ENCODE measurements around the gene CCR5AS.

The CCR5AS gene

DNA sequence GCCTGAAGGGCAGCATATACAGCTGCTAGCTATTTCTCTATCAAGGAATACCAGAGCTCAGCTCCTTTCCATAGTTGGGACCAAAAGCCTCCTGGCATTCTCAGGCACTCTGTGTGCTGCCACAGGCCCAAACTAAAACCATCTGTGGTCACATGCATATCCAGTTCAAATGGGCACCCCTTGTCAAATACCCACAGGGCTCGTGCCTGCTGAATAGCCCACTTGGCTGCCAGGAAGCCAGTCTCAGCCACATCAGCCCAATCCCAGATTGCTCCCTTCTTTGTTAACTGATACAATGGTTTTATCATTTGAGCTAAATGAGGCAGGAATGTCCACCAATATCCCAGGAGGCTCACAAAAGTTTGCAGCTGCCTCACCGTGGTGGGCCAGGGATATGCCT lies 14.1 kb upstream of the CCR5AS start:
- TF ChIP-seq, protein P1, sequence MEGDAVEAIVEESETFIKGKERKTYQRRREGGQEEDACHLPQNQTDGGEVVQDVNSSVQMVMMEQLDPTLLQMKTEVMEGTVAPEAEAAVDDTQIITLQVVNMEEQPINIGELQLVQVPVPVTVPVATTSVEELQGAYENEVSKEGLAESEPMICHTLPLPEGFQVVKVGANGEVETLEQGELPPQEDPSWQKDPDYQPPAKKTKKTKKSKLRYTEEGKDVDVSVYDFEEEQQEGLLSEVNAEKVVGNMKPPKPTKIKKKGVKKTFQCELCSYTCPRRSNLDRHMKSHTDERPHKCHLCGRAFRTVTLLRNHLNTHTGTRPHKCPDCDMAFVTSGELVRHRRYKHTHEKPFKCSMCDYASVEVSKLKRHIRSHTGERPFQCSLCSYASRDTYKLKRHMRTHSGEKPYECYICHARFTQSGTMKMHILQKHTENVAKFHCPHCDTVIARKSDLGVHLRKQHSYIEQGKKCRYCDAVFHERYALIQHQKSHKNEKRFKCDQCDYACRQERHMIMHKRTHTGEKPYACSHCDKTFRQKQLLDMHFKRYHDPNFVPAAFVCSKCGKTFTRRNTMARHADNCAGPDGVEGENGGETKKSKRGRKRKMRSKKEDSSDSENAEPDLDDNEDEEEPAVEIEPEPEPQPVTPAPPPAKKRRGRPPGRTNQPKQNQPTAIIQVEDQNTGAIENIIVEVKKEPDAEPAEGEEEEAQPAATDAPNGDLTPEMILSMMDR (IDR thresholded peaks at IDR 0.05; ENCODE audit: poor library complexity) = no peak
- no peak for TF ChIP-seq EZH2 (IDR thresholded peaks at IDR 0.05; ENCODE audit: borderline replicate concordance)
- TF ChIP-seq EZH2phosphoT487 (IDR thresholded peaks at IDR 0.05; ENCODE audit: low read depth, severe bottlenecking, unreplicated experiment) = no peak
- Histone ChIP-seq H4K20me1 (ENCODE audit: insufficient read depth, poor library complexity, severe bottlenecking) (no peaks in the 10 kb centered on the region), H3K4me1 (ENCODE audit: insufficient read depth) (no peaks in the 10 kb centered on the region), H3K4me3 (no peak overlapping the region), H3K9me3 (ENCODE audit: low read depth) (no peaks in the 10 kb centered on the region), H3K36me3 (replicated peaks; ENCODE audit: insufficient read depth, low read depth) (no peaks in the 10 kb centered on the region), H3K9me2 (replicated peaks; ENCODE audit: insufficient read depth) (no peaks in the 10 kb centered on the region), H3K27me3 (no peaks in the 10 kb centered on the region), H3K27ac (no peak overlapping the region), H2AFZ (no peak overlapping the region), H3K79me2 (no peaks in the 10 kb centered on the region), H3K4me2 (no peak overlapping the region)
- WGBS (ENCODE audit: low lambda C conversion rate, missing lambda C conversion rate) = 78% methylated on average over 2 of the region's 2 CpGs
- DNase-seq (ENCODE audit: low spot score) = no peak

DNA sequence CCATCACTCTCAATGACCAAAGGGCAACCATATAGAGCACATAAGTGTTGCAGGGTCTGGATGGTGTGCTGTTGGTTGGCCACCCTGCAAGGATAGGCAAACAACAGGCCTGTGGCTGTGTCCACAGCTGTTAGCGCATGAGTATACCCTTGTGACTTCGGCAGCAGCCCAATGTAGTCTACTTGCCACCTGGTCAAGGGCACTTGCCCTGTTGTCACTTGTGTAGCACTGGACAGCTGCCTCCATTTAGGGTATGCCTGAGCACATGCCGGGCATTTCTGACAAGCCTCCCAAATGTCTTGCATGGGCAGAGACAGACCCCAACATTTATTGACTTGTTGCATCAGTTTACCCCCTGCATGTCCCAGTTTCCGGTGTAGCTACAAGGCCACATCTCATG lies 12.9 kb upstream of the CCR5AS start:
- Histone ChIP-seq H3K4me3 (no peak overlapping the region), H3K27me3 (no peaks in the 10 kb centered on the region), H3K4me1 (ENCODE audit: insufficient read depth) (no peaks in the 10 kb centered on the region), H3K79me2 (no peaks in the 10 kb centered on the region), H4K20me1 (ENCODE audit: insufficient read depth, poor library complexity, severe bottlenecking) (no peaks in the 10 kb centered on the region), H3K36me3 (replicated peaks; ENCODE audit: insufficient read depth, low read depth) (no peaks in the 10 kb centered on the region), H3K27ac (no peak overlapping the region), H2AFZ (no peak overlapping the region), H3K9me3 (ENCODE audit: low read depth) (no peaks in the 10 kb centered on the region), H3K4me2 (no peak overlapping the region), H3K9me2 (replicated peaks; ENCODE audit: insufficient read depth) (no peaks in the 10 kb centered on the region)
- 98% methylated on average over 4 of the region's 4 CpGs for WGBS (ENCODE audit: low lambda C conversion rate, missing lambda C conversion rate)
- no peak for TF ChIP-seq EZH2phosphoT487 (IDR thresholded peaks at IDR 0.05; ENCODE audit: low read depth, severe bottlenecking, unreplicated experiment)
- no peak for TF ChIP-seq EZH2 (IDR thresholded peaks at IDR 0.05; ENCODE audit: borderline replicate concordance)
- TF ChIP-seq, protein P1 (IDR thresholded peaks at IDR 0.05; ENCODE audit: poor library complexity) = no peak
- DNase-seq (ENCODE audit: low spot score) = no peak

GRCh38 chr3:46417841-46418611 lies 11.2 kb upstream of the CCR5AS start:
- H3K36me3 ChIP-seq (replicated peaks; ENCODE audit: insufficient read depth, low read depth) = no peaks in the 10 kb centered on the region
- H3K9me2 ChIP-seq (replicated peaks; ENCODE audit: insufficient read depth) = no peaks in the 10 kb centered on the region
- WGBS (ENCODE audit: low lambda C conversion rate, missing lambda C conversion rate) = 76% methylated on average over 9 of the region's 9 CpGs
- H3K4me1 ChIP-seq (ENCODE audit: insufficient read depth) = no peaks in the 10 kb centered on the region
- no peaks in the 10 kb centered on the region for H4K20me1 ChIP-seq (ENCODE audit: insufficient read depth, poor library complexity, severe bottlenecking)
- no peak overlapping the region for H3K4me3 ChIP-seq
- TF ChIP-seq EZH2 (IDR thresholded peaks at IDR 0.05; ENCODE audit: borderline replicate concordance) = no peak
- TF ChIP-seq, protein P1 (IDR thresholded peaks at IDR 0.05; ENCODE audit: poor library complexity) = no peak
- TF ChIP-seq EZH2phosphoT487 (IDR thresholded peaks at IDR 0.05; ENCODE audit: low read depth, severe bottlenecking, unreplicated experiment) = no peak
- no peak for DNase-seq (ENCODE audit: low spot score)
- no peak overlapping the region for H3K27ac ChIP-seq
- no peaks in the 10 kb centered on the region for H3K9me3 ChIP-seq (ENCODE audit: low read depth)
- H3K79me2 ChIP-seq = no peaks in the 10 kb centered on the region
- H2AFZ ChIP-seq = no peak overlapping the region
- H3K4me2 ChIP-seq = no peak overlapping the region
- no peaks in the 10 kb centered on the region for H3K27me3 ChIP-seq

Measured in hepatocyte (in vitro differentiated cells).